AG04449 (cell line): ENCODE measurements around the gene UBALD2.
"Not testable (repeated sequence)": the region's sequence is repeated elsewhere in the genome, so short reads cannot be mapped to it uniquely, and the experiment has no call there.

Experiments used
- CTCF ChIA-PET: fragments of 350-600 bp; formaldehyde crosslinking; extraction: SDS; loops from one replicate; lab custom pipeline; 2021; ENCODE audit warnings: antibody characterized with exemption; lab: Yijun Ruan, JAX
- POLR2A ChIA-PET: fragments of 400-600, 350-600 bp; formaldehyde crosslinking; extraction: SDS; loops from one replicate; lab custom pipeline; 2020; ENCODE audit warnings: antibody characterized with exemption, inconsistent platforms; lab: Yijun Ruan, JAX
- DNase-seq: peaks from one replicate; pipeline ENCODE4 v3.0.0-alpha.2; 2010; ENCODE audit warnings: low read depth, low spot score
- H3K4me3 ChIP-seq: 2 replicates; pipeline ENCODE4 v1.5.1; 2011; ENCODE audit warnings: low read depth, mild to moderate bottlenecking, control low read depth, low read length
- CTCF ChIP-seq: IDR thresholded peaks from one replicate; pipeline ENCODE4 v1.5.1; 2011; ENCODE audit warnings: mild to moderate bottlenecking, moderate library complexity, low read length, control low read depth, inconsistent platforms; ENCODE audit not compliant: insufficient read depth; ENCODE audit errors: missing control alignments

UBALD2 gene

GRCh38 chr17:76250141-76250540 is 15.0 kb upstream of the UBALD2 start:
- DNase-seq, result no peak
- POLR2A ChIA-PET, result no interaction called here
- CTCF ChIA-PET, result interaction anchor here (1.0 to 4.4 kb wide), 4 partner anchors 8 to 68 kb away, joined by 3 to 19 read pairs (median 5); no protein-coding TSS in a partner anchor
- no peak for TF ChIP-seq CTCF
- no peak overlapping the region for H3K4me3 ChIP-seq

DNA sequence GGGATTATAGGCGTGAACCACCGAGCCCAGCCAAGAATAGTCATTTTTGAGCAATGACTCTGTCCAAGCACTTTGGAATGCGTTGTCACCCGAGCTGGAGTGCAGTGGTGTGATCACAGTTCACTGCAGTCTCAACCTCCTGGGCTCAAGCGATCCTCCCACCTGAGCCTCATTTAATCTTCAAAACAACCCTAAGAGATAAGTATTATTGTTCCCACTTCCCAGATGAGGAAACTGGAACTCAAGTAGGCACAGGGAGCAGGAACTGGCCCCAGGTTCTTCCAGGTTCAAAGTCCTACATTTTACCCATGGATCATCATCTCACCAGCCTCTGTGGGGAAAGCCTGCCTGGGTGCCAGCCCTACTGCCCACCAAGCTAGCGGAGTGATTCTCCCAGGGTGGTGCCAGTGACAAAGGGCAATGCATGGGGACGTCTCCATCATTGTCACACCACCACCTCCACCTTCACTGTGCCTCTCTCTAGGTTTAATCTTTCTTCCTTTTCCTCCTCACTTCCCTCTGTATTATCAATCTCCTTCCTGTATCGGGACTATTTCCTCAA is 13.6 kb upstream of the UBALD2 start:
- H3K4me3 ChIP-seq, result no peak overlapping the region

DNA sequence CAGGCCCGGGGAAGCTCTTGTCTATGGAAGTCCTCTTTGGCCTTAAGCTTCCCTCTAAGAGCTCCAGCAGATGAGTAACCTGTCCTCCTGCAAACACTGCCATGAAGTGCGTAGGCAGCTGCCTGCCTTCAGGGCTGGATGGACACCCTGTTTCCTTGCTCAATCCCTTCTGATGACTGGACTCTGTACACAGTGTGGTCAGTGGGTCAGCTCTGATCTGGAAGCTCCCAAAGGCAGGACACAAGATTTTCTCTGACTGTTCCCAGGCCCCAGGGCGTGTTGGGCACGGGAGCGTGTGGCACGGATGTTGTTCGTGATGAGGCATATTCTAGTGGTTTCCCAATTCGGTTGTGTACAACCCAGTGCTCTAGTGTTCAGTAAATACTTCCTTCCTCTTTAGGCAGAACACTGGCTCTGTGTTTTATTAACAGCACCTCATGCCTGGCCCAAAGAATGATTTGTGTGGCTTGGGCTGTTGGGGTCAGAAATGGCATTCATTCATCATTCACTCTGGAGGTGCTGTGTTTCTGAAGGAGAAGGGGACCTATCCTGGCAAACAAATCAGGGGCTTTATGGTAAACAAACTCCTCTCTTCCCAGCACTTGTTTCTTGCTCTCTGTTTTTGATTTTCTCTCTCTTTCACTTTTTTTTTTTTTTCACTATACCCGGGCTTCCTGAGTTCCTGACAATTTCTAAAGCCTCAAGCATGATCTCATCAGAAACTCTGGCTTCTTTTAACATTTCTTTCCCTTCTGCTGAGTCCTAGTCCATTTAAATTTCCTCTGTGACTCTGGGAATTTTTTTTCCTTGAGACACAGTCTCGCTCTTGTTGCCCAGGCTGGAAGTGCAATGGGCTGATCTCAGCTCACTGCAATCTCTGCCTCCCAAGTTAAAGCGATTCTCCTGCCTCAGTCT is 12.9 kb upstream of the UBALD2 start:
- no peak for DNase-seq
- TF ChIP-seq CTCF, result no peak
- POLR2A ChIA-PET, result interaction anchor here (1.1 kb wide), 1 partner anchor 13 kb away, joined by 3 read pairs; the partner anchor contains the start of gene UBALD2
- no peak overlapping the region for H3K4me3 ChIP-seq
- CTCF ChIA-PET, result interaction anchor here (0.9 to 1.2 kb wide), 5 partner anchors 9 to 239 kb away, joined by 3 to 5 read pairs (median 3); no protein-coding TSS in a partner anchor

More for the DNA sequence above, 13.6 kb upstream of the UBALD2 start:
- TF ChIP-seq CTCF, result no peak
- ChIA-PET POLR2A (interaction anchor here (1.1 kb wide), 1 partner anchor 13 kb away, joined by 3 read pairs; the partner anchor contains the start of gene UBALD2), CTCF (interaction anchor here (0.9 to 1.2 kb wide), 5 partner anchors 8 to 238 kb away, joined by 3 to 5 read pairs (median 3); no protein-coding TSS in a partner anchor)
- no peak for DNase-seq

DNA sequence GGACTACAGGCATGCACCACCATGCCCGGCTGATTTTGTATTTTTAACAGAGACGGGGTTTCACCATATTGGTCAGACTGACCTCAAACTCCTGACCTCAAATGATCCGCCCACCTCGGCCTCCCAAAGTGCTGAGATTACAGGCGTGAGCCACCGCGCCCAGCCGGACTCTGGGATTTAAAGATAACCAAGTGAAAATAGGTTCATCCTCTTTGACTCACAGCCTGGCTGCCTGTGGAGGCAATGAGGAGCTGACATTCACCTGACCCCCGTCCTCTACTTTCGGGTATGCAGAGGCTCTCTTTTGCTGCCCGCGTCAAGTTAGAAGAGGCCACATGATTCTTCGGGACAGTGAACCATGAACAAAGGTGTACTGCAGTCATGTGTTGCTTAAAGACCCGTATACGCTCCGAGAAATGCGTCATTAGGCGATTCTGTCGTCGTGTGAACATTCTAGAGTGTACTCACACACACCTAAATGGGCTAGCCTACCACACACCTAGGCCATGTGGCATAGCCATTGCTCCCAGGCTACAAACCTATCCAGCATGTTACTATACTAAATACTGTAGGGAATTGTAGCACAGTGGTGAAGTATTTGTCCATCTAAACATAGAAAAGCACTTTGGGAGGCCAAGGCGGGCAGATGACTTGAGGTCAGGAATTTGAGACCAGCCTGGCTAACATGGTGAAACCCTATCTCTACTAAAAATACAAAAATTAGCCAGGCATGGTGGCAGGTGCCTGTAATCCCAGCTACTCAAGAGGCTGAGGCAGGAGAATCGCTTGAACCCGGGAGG is 12.0 kb upstream of the UBALD2 start:
- CTCF ChIA-PET, result interaction anchor here (1.5 kb wide), 1 partner anchor 27 kb away, joined by 5 read pairs; no protein-coding TSS in a partner anchor
- not testable (repeated sequence) for H3K4me3 ChIP-seq, DNase-seq

DNA sequence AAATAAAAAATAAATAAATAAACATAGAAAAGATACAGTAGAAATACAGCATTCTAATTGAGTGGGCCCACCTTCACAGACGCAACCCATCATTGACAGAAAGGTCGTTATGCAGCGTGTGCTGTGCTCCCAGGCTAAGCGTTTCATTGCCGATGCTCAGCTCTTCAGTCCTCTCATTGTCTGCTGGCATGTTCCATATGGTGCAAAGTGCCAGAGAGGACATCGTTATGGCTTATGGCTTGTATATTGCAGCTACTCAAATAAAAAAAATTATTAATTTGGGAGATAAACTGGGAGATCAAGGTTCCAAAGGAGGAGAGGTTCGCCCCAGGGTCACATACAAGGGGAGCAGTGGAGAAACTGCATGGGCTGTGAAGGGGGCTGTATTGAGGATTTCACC is 11.3 kb upstream of the UBALD2 start:
- POLR2A ChIA-PET, result no interaction called here
- no peak for DNase-seq
- no peak for TF ChIP-seq CTCF
- no peak overlapping the region for H3K4me3 ChIP-seq
- CTCF ChIA-PET, result interaction anchor here (1.1 to 1.5 kb wide), 2 partner anchors 10 to 26 kb away, joined by 3 to 5 read pairs; no protein-coding TSS in a partner anchor

More for the DNA sequence above, 12.0 kb upstream of the UBALD2 start:
- POLR2A ChIA-PET, result not testable (repeated sequence)

DNA sequence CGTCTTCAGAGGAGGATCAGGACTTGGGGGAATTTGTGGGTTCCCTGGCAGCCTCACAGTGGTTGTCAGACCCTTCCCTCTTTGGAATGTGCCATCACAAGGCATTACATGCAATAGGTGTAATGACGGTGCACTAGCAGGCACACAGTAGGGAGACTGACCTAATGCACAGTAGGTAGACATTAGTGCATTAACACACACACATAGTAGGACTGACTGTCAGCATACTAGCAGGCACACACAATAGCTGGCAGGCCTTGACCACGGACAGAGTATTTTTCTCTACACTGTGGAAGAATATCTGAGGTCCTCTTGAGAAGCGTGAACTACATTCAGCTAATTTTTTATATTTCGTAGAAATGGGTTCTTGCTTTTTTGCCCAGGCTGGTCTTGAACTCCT is 10.9 kb upstream of the UBALD2 start:
- ChIA-PET CTCF (interaction anchor here (1.1 to 1.5 kb wide), 3 partner anchors 8 to 26 kb away, joined by 3 to 5 read pairs (median 3); no protein-coding TSS in a partner anchor), POLR2A (no interaction called here)
- TF ChIP-seq CTCF, result no peak
- no peak overlapping the region for H3K4me3 ChIP-seq
- DNase-seq, result no peak
